WTC11 (cell line): ENCODE measurements around the gene ARMC10. TPM values are rescaled to one million over a fixed set of nuclear protein-coding genes. Genes with fewer than 3 reads are reported as not detected.

Source experiments
- ATAC-seq: fragments of 200-7000 bp; cut with Tn5 transposase; 2 replicates; pipeline ENCODE4 v1.10.0; 2021; ENCODE audit warnings: mild to moderate bottlenecking, moderate library complexity
- CTCF ChIA-PET: fragments of 300-600 bp; sonication (Branson Sonifier 250); formaldehyde crosslinking; loops from one replicate; lab custom pipeline; 2021; ENCODE audit warnings: antibody characterized with exemption; lab: Charles Lee
- POLR2A ChIA-PET: fragments of 350-600 bp; sonication (Branson Sonifier 250); formaldehyde crosslinking; loops from one replicate; lab custom pipeline; 2021; ENCODE audit warnings: antibody characterized with exemption; lab: Charles Lee
- DNase-seq: peaks from one replicate; pipeline ENCODE4 v3.0.0; 2021; ENCODE audit warnings: low spot score
- H3K27ac Mint-ChIP-seq: 2 replicates; pipeline ENCODE4 v1.8.0; 2021; ENCODE audit warnings: mixed read lengths
- H3K27me3 Mint-ChIP-seq: 2 replicates; pipeline ENCODE4 v1.8.0; 2021; ENCODE audit warnings: low read depth, mild to moderate bottlenecking, moderate library complexity, mixed read lengths
- H3K36me3 Mint-ChIP-seq: 2 replicates; pipeline ENCODE4 v1.8.0; 2021; ENCODE audit warnings: mixed read lengths
- H3K4me1 Mint-ChIP-seq: 2 replicates; pipeline ENCODE4 v1.8.0; 2022; ENCODE audit warnings: mixed read lengths
- H3K4me3 Mint-ChIP-seq: 2 replicates; pipeline ENCODE4 v1.8.0; 2021; ENCODE audit warnings: mild to moderate bottlenecking, moderate library complexity, mixed read lengths
- H3K9me3 Mint-ChIP-seq: 2 replicates; pipeline ENCODE4 v1.8.0; 2021; ENCODE audit warnings: mixed read lengths
- CREB1 ChIP-seq: sonication (generic); formaldehyde crosslinking; IDR thresholded peaks from 2 replicates; pipeline ENCODE4 v1.8.0; 2023; ENCODE audit warnings: mild to moderate bottlenecking, missing genetic modification reagents
- CTCF ChIP-seq: fragments of 200-600 bp; IDR thresholded peaks from 2 replicates; pipeline ENCODE4 v1.8.0; 2022; ENCODE audit warnings: antibody characterized with exemption
- EMX1 ChIP-seq: fragments of 250-450 bp; sonication (Bioruptor Pico); IDR thresholded peaks from 2 replicates; pipeline ENCODE4 v1.8.0; 2021; ENCODE audit warnings: mild to moderate bottlenecking
- GABPB1 ChIP-seq: sonication (generic); formaldehyde crosslinking; IDR thresholded peaks from 2 replicates; pipeline ENCODE4 v1.8.1; 2023; ENCODE audit warnings: mild to moderate bottlenecking, missing genetic modification reagents
- GRHL2 ChIP-seq: fragments of 250-450 bp; sonication (Bioruptor Pico); IDR thresholded peaks from 2 replicates; pipeline ENCODE4 v1.8.0; 2022; ENCODE audit warnings: mild to moderate bottlenecking, moderate library complexity; ENCODE audit not compliant: insufficient replicate concordance, severe bottlenecking
- GTF2I ChIP-seq: fragments of 250-450 bp; sonication (Bioruptor Pico); conservative IDR thresholded peaks from 2 replicates; pipeline ENCODE4 v1.4.0; 2021; ENCODE audit warnings: mild to moderate bottlenecking
- IRF2 ChIP-seq: sonication (generic); formaldehyde crosslinking; IDR thresholded peaks from 2 replicates; pipeline ENCODE4 v1.8.0; 2022; ENCODE audit warnings: low read depth, missing genetic modification reagents, borderline replicate concordance
- JAZF1 ChIP-seq: fragments of 250-450 bp; sonication (Bioruptor Pico); IDR thresholded peaks from 2 replicates; pipeline ENCODE4 v1.9.0; 2021; ENCODE audit warnings: moderate library complexity, mild to moderate bottlenecking, inconsistent platforms
- JUN ChIP-seq: sonication (generic); formaldehyde crosslinking; IDR thresholded peaks from 2 replicates; pipeline ENCODE4 v1.8.0; 2023; ENCODE audit warnings: mild to moderate bottlenecking, missing genetic modification reagents
- KAT7 ChIP-seq: sonication (generic); formaldehyde crosslinking; IDR thresholded peaks from 2 replicates; pipeline ENCODE4 v1.8.1; 2023; ENCODE audit warnings: missing genetic modification reagents, mild to moderate bottlenecking, borderline replicate concordance
- MYBL2 ChIP-seq: sonication (generic); formaldehyde crosslinking; IDR thresholded peaks from 2 replicates; pipeline ENCODE4 v1.8.1; 2023; ENCODE audit warnings: mild to moderate bottlenecking, moderate library complexity, missing genetic modification reagents
- NR2C2 ChIP-seq: sonication (generic); formaldehyde crosslinking; IDR thresholded peaks from 2 replicates; pipeline ENCODE4 v1.8.0; 2022; ENCODE audit warnings: mild to moderate bottlenecking, missing genetic modification reagents
- PRDM15 ChIP-seq: sonication (generic); formaldehyde crosslinking; IDR thresholded peaks from 2 replicates; pipeline ENCODE4 v1.8.0; 2022; ENCODE audit warnings: missing genetic modification reagents
- SMAD4 ChIP-seq: sonication (generic); formaldehyde crosslinking; IDR thresholded peaks from 2 replicates; pipeline ENCODE4 v1.8.0; 2022; ENCODE audit warnings: mild to moderate bottlenecking, missing genetic modification reagents
- SOX15 ChIP-seq: fragments of 250-450 bp; sonication (Bioruptor Pico); IDR thresholded peaks from 2 replicates; pipeline ENCODE4 v1.9.0; 2021; ENCODE audit warnings: mild to moderate bottlenecking
- TEAD1 ChIP-seq: sonication (generic); formaldehyde crosslinking; IDR thresholded peaks from 2 replicates; pipeline ENCODE4 v1.8.0; 2022; ENCODE audit warnings: mild to moderate bottlenecking, missing genetic modification reagents
- TEAD4 ChIP-seq: sonication (generic); formaldehyde crosslinking; IDR thresholded peaks from 2 replicates; pipeline ENCODE4 v1.8.0; 2022; ENCODE audit warnings: mild to moderate bottlenecking, missing genetic modification reagents
- ZNF317 ChIP-seq: sonication (generic); formaldehyde crosslinking; IDR thresholded peaks from 2 replicates; pipeline ENCODE4 v1.8.1; 2023; ENCODE audit warnings: low read depth, mild to moderate bottlenecking, moderate library complexity, missing genetic modification reagents, borderline replicate concordance
- ZNF671 ChIP-seq: fragments of 250-450 bp; sonication (Bioruptor Pico); IDR thresholded peaks from 2 replicates; pipeline ENCODE4 v1.8.0; 2021; ENCODE audit warnings: mild to moderate bottlenecking
- ZSCAN18 ChIP-seq: fragments of 250-450 bp; sonication (Bioruptor Pico); IDR thresholded peaks from 2 replicates; pipeline ENCODE4 v2.1.2; 2022; ENCODE audit warnings: mild to moderate bottlenecking, moderate library complexity
- total RNA-seq: library from RNA; stranded (reverse); gene quantifications from 3 replicates; pipeline ENCODE4 v1.2.3, GENCODE V29; 2021
- TF ChIP-seq, protein P1 (sequence below): sonication (generic); formaldehyde crosslinking; IDR thresholded peaks from 2 replicates; pipeline ENCODE4 v1.8.1; 2023; ENCODE audit warnings: mild to moderate bottlenecking, missing genetic modification reagents, moderate library complexity
- TF ChIP-seq, protein P2 (sequence below): sonication (generic); formaldehyde crosslinking; IDR thresholded peaks from 2 replicates; pipeline ENCODE4 v1.8.0; 2022; ENCODE audit warnings: mild to moderate bottlenecking, missing genetic modification reagents
- TF ChIP-seq, protein P3 (sequence below): sonication (generic); formaldehyde crosslinking; IDR thresholded peaks from 2 replicates; pipeline ENCODE4 v1.8.1; 2023; ENCODE audit warnings: mild to moderate bottlenecking, missing genetic modification reagents
- TF ChIP-seq, protein P4 (sequence below): sonication (generic); formaldehyde crosslinking; IDR thresholded peaks from 2 replicates; pipeline ENCODE4 v1.8.1; 2023; ENCODE audit warnings: mild to moderate bottlenecking, missing genetic modification reagents

The ARMC10 gene
- total RNA-seq, 1 experiment from 2014 or later, result 35.4 TPM

DNA sequence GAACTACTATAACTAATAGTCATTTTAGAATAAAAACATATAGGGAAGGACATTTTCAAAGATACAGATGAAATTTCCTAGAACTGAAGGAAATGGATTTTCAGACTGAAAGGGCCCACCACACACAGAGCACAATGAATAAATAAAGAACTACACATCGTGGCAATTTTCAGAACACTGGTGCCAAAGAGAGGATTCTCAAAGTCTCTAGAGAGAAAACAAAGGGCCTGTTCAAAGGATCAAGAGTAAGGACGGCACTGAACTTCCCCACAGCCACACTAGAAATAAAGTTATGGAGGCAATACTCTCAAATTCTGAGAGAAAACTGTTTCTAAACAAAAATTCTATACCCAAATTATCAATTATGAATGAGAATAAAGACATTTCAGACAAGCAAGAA is 52.1 kb downstream of the ARMC10 start:
- Mint-ChIP-seq H3K36me3 (peaks cover 6% of the 10 kb centered on the region), H3K4me1 (no peaks in the 10 kb centered on the region), H3K4me3 (no peak overlapping the region), H3K27ac (no peak overlapping the region), H3K9me3 (no peaks in the 10 kb centered on the region), H3K27me3 (no peaks in the 10 kb centered on the region; the same call in 1 of the 2 replicates)
- ATAC-seq, result no peak
- CTCF ChIA-PET, result no interaction called here
- POLR2A ChIA-PET, result interaction anchor here (0.6 kb wide), 1 partner anchor 13 kb away, joined by 4 read pairs; no protein-coding TSS in a partner anchor
- TF ChIP-seq IRF2 (CRISPR knock-in tag) (no peak), GRHL2 (no peak), JUN (CRISPR knock-in tag) (no peak), EMX1 (CRISPR knock-in tag) (no peak), MYBL2 (CRISPR knock-in tag) (no peak), CREB1 (no peak), TEAD4 (CRISPR knock-in tag) (no peak), SMAD4 (CRISPR knock-in tag) (no peak), ZNF671 (CRISPR knock-in tag) (no peak), NR2C2 (no peak), GABPB1 (CRISPR knock-in tag) (no peak), GTF2I (no peak), TEAD1 (CRISPR knock-in tag) (no peak)
- TF ChIP-seq, protein P1, sequence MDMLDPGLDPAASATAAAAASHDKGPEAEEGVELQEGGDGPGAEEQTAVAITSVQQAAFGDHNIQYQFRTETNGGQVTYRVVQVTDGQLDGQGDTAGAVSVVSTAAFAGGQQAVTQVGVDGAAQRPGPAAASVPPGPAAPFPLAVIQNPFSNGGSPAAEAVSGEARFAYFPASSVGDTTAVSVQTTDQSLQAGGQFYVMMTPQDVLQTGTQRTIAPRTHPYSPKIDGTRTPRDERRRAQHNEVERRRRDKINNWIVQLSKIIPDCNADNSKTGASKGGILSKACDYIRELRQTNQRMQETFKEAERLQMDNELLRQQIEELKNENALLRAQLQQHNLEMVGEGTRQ (CRISPR knock-in tag), result no peak
- TF ChIP-seq, protein P2, sequence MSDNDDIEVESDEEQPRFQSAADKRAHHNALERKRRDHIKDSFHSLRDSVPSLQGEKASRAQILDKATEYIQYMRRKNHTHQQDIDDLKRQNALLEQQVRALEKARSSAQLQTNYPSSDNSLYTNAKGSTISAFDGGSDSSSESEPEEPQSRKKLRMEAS (CRISPR knock-in tag), result no peak
- no peak for DNase-seq

GRCh38 chr7:103129702-103130549 is 55.0 kb downstream of the ARMC10 start:
- no peak overlapping the region for H3K27ac Mint-ChIP-seq
- DNase-seq (no peak), ATAC-seq (no peak)
- POLR2A ChIA-PET, result no interaction called here
- peaks cover 3% of the 10 kb centered on the region for H3K4me1 Mint-ChIP-seq
- peaks cover 6% of the 10 kb centered on the region for H3K36me3 Mint-ChIP-seq
- CTCF ChIA-PET, result interaction anchor here (0.5 kb wide), 1 partner anchor 372 kb away, joined by 3 read pairs; no protein-coding TSS in a partner anchor
- H3K4me3 Mint-ChIP-seq, result no peak overlapping the region
- no peaks in the 10 kb centered on the region for H3K9me3 Mint-ChIP-seq
- H3K27me3 Mint-ChIP-seq, result no peaks in the 10 kb centered on the region; the same call in 1 of the 2 replicates
- TF ChIP-seq TEAD1 (CRISPR knock-in tag), result no peak
- TF ChIP-seq ZSCAN18 (CRISPR knock-in tag), result no peak
- TF ChIP-seq KAT7 (CRISPR knock-in tag), result no peak
- TF ChIP-seq, protein P3, sequence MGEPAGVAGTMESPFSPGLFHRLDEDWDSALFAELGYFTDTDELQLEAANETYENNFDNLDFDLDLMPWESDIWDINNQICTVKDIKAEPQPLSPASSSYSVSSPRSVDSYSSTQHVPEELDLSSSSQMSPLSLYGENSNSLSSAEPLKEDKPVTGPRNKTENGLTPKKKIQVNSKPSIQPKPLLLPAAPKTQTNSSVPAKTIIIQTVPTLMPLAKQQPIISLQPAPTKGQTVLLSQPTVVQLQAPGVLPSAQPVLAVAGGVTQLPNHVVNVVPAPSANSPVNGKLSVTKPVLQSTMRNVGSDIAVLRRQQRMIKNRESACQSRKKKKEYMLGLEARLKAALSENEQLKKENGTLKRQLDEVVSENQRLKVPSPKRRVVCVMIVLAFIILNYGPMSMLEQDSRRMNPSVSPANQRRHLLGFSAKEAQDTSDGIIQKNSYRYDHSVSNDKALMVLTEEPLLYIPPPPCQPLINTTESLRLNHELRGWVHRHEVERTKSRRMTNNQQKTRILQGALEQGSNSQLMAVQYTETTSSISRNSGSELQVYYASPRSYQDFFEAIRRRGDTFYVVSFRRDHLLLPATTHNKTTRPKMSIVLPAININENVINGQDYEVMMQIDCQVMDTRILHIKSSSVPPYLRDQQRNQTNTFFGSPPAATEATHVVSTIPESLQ, result no peak
- TF ChIP-seq CREB1, result no peak
- no peak for TF ChIP-seq JUN (CRISPR knock-in tag)
- no peak for TF ChIP-seq TEAD4 (CRISPR knock-in tag)
- TF ChIP-seq, protein P4, sequence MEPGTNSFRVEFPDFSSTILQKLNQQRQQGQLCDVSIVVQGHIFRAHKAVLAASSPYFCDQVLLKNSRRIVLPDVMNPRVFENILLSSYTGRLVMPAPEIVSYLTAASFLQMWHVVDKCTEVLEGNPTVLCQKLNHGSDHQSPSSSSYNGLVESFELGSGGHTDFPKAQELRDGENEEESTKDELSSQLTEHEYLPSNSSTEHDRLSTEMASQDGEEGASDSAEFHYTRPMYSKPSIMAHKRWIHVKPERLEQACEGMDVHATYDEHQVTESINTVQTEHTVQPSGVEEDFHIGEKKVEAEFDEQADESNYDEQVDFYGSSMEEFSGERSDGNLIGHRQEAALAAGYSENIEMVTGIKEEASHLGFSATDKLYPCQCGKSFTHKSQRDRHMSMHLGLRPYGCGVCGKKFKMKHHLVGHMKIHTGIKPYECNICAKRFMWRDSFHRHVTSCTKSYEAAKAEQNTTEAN (CRISPR knock-in tag), result no peak
- no peak for TF ChIP-seq ZNF317
- TF ChIP-seq SOX15 (CRISPR knock-in tag), result no peak
- no peak for TF ChIP-seq JAZF1 (CRISPR knock-in tag)
- TF ChIP-seq PRDM15 (CRISPR knock-in tag), result no peak
- TF ChIP-seq CTCF, result no peak
